Trophoblast cell (in vitro differentiated cells and primary cell): ENCODE results near the gene SKA2. TPM values are rescaled to one million over a fixed set of nuclear protein-coding genes. Genes with fewer than 3 reads are reported as not detected.
A peak's percentile ranks its signal among the peaks of the same experiment; 100 is the strongest.

Experiments used
- DNase-seq, 2 donors: peaks; one replicate each; pipeline ENCODE4 v3.0.0-alpha.2; 2016
- H2AFZ ChIP-seq: 2 replicates; pipeline ENCODE4 v1.6.1; 2013; ENCODE audit warnings: low read length, moderate library complexity, mild to moderate bottlenecking; ENCODE audit not compliant: insufficient read depth, poor library complexity
- H2AK5ac ChIP-seq: 2 replicates; pipeline ENCODE4 v1.6.1; 2013; ENCODE audit warnings: mild to moderate bottlenecking, low read length
- H2BK120ac ChIP-seq: 2 replicates; pipeline ENCODE4 v1.6.1; 2013; ENCODE audit warnings: low read length, mild to moderate bottlenecking, moderate library complexity; ENCODE audit not compliant: insufficient read depth, poor library complexity
- H2BK12ac ChIP-seq: 2 replicates; pipeline ENCODE4 v1.6.1; 2013; ENCODE audit warnings: mild to moderate bottlenecking, low read length, moderate library complexity
- H2BK5ac ChIP-seq: 2 replicates; pipeline ENCODE4 v1.6.1; 2013; ENCODE audit warnings: low read length, low read depth, moderate library complexity, mild to moderate bottlenecking; ENCODE audit not compliant: poor library complexity
- H3K14ac ChIP-seq: 2 replicates; pipeline ENCODE4 v1.6.1; 2013; ENCODE audit warnings: mild to moderate bottlenecking, low read length
- H3K18ac ChIP-seq: 2 replicates; pipeline ENCODE4 v1.6.1; 2013; ENCODE audit warnings: mild to moderate bottlenecking, low read length
- H3K23ac ChIP-seq: 2 replicates; pipeline ENCODE4 v1.6.1; 2013; ENCODE audit warnings: low read length
- H3K27ac ChIP-seq: 2 replicates; pipeline ENCODE4 v1.5.1; 2013; ENCODE audit warnings: low read depth, mild to moderate bottlenecking, inconsistent platforms, low read length, moderate library complexity
- H3K27me3 ChIP-seq: 2 replicates; pipeline ENCODE4 v1.6.1; 2013; ENCODE audit warnings: inconsistent platforms, mild to moderate bottlenecking, low read length, moderate library complexity; ENCODE audit not compliant: insufficient read depth
- H3K36me3 ChIP-seq, 2 experiments: 1 replicate in 1 of 2; 2 replicates in 1 of 2; pipeline ENCODE4 v1.6.1; 2013; ENCODE audit warnings: low read length in 2 of 2, mild to moderate bottlenecking in 2 of 2, moderate library complexity in 1 of 2; ENCODE audit not compliant: insufficient read depth in 2 of 2, control insufficient read depth in 1 of 2
- H3K4ac ChIP-seq: 2 replicates; pipeline ENCODE4 v1.6.1; 2013; ENCODE audit warnings: low read depth, mild to moderate bottlenecking, low read length, moderate library complexity
- H3K4me1 ChIP-seq, 2 experiments: 1 replicate in 1 of 2; 2 replicates in 1 of 2; pipeline ENCODE4 v1.6.1; 2013; ENCODE audit warnings: low read length in 2 of 2, mild to moderate bottlenecking in 2 of 2, moderate library complexity in 1 of 2; ENCODE audit not compliant: insufficient read depth in 2 of 2, control insufficient read depth in 1 of 2
- H3K4me2 ChIP-seq: 2 replicates; pipeline ENCODE4 v1.6.1; 2013; ENCODE audit warnings: inconsistent platforms, mild to moderate bottlenecking, low read length, moderate library complexity
- H3K4me3 ChIP-seq: 2 replicates; pipeline ENCODE4 v1.5.1; 2013; ENCODE audit warnings: mild to moderate bottlenecking, low read depth, low read length, inconsistent platforms
- H3K79me1 ChIP-seq: one replicate; pipeline ENCODE4 v1.6.1; 2013; ENCODE audit warnings: low read length
- H3K79me2 ChIP-seq: 2 replicates; pipeline ENCODE4 v1.6.1; 2013; ENCODE audit warnings: low read length, mild to moderate bottlenecking; ENCODE audit not compliant: control insufficient read depth, insufficient read depth, poor library complexity
- H3K9ac ChIP-seq: 2 replicates; pipeline ENCODE4 v1.6.1; 2013; ENCODE audit warnings: mild to moderate bottlenecking, low read length
- H3K9me3 ChIP-seq: 2 replicates; pipeline ENCODE4 v1.6.1; 2013; ENCODE audit warnings: low read depth, mild to moderate bottlenecking, control low read depth, inconsistent platforms, low read length; ENCODE audit not compliant: insufficient read depth
- H4K12ac ChIP-seq: 2 replicates; pipeline ENCODE4 v1.6.1; 2013; ENCODE audit warnings: low read depth, mild to moderate bottlenecking, low read length, moderate library complexity
- H4K8ac ChIP-seq: 2 replicates; pipeline ENCODE4 v1.6.1; 2013; ENCODE audit warnings: low read depth, mild to moderate bottlenecking, low read length, moderate library complexity
- H4K91ac ChIP-seq: one replicate; pipeline ENCODE4 v1.6.1; 2013; ENCODE audit warnings: low read depth, mild to moderate bottlenecking, low read length, moderate library complexity
- WGBS: extraction: QIAGEN DNeasy Blood & Tissue Kit; methylation state at CpG from one replicate; pipeline ENCODE4 v1.1.7; 2013; ENCODE audit warnings: missing lambda C conversion rate; ENCODE audit not compliant: insufficient read length, insufficient coverage; ENCODE audit errors: extremely low coverage; 5-methylcytosine and 5-hydroxymethylcytosine counted together
- polyA plus RNA-seq: library from polyadenylated mRNA; stranded (reverse); fragments of 200-250 nt; gene quantifications from 2 replicates; pipeline ENCODE4 v1.2.3, GENCODE V29; 2013

The SKA2 gene
- polyA plus RNA-seq, result 172 and 189 TPM in 2 replicates

GRCh38 chr17:59154721-59155438 is at the start of gene SKA2:
SKA2 (minus strand) TSS chr17:59155186; CDS start chr17:59155163, 23 bp downstream.
- Histone ChIP-seq H4K12ac (peak within 1 kb of the TSS; percentile 94), H3K79me2 (peaks cover 21% of the 10 kb centered on the region), H3K4ac (peak within 1 kb of the TSS; percentile 98), H2BK12ac (peak within 1 kb of the TSS; percentile 61), H3K9me3 (no peaks in the 10 kb centered on the region), H3K18ac (peak within 1 kb of the TSS; percentile 72), H2AK5ac (peak within 1 kb of the TSS; percentile 79), H3K36me3 (peaks cover 2% of the 10 kb centered on the region in 2 experiments), H2BK120ac (peak within 1 kb of the TSS; percentile 94), H3K9ac (peak within 1 kb of the TSS; percentile 92), H4K8ac (peak within 1 kb of the TSS; percentile 97), H3K4me1 (peaks cover 2 to 5% of the 10 kb centered on the region in 2 experiments), H4K91ac (peak within 1 kb of the TSS; percentile 92), H2AFZ (peak within 1 kb of the TSS; percentile 96), H3K23ac (no peak within 1 kb of the TSS), H3K4me3 (peak within 1 kb of the TSS; percentile 85), H3K14ac (peak within 1 kb of the TSS; percentile 98), H3K4me2 (peak within 1 kb of the TSS; percentile 79), H3K27ac (peak within 1 kb of the TSS; percentile 99), H2BK5ac (peak within 1 kb of the TSS; percentile 97), H3K79me1 (peaks cover 12% of the 10 kb centered on the region), H3K27me3 (no peaks in the 10 kb centered on the region)
- no CpG with 5 or more reads among the region's 39 CpGs for WGBS
- peak; percentile 84 to 91 for DNase-seq

GRCh38 chr17:59202320-59202719 is 47.3 kb upstream of the SKA2 start:
- H2AFZ ChIP-seq, result no peak overlapping the region
- no peaks in the 10 kb centered on the region for H3K79me2 ChIP-seq
- H3K27me3 ChIP-seq, result no peaks in the 10 kb centered on the region
- no peaks in the 10 kb centered on the region for H3K4me1 ChIP-seq
- H3K14ac ChIP-seq, result no peak overlapping the region
- WGBS, result no CpG with 5 or more reads among the region's 1 CpG
- no peak overlapping the region for H4K8ac ChIP-seq
- no peak for DNase-seq
- H2BK12ac ChIP-seq, result no peak overlapping the region
- H3K9ac ChIP-seq, result no peak overlapping the region
- H3K4ac ChIP-seq, result no peak overlapping the region
- no peak overlapping the region for H3K4me2 ChIP-seq
- H2AK5ac ChIP-seq, result no peak overlapping the region
- no peak overlapping the region for H3K18ac ChIP-seq
- no peak overlapping the region for H3K27ac ChIP-seq
- peaks cover 27 to 28% of the 10 kb centered on the region in 2 experiments for H3K36me3 ChIP-seq
- H4K12ac ChIP-seq, result no peak overlapping the region
- H3K4me3 ChIP-seq, result no peak overlapping the region
- H2BK120ac ChIP-seq, result no peak overlapping the region
- no peaks in the 10 kb centered on the region for H3K79me1 ChIP-seq
- no peak overlapping the region for H2BK5ac ChIP-seq
- no peak overlapping the region for H3K23ac ChIP-seq
- no peaks in the 10 kb centered on the region for H3K9me3 ChIP-seq
- H4K91ac ChIP-seq, result no peak overlapping the region

- H2AFZ ChIP-seq, result no peak overlapping the region
- H4K91ac ChIP-seq, result no peak overlapping the region
- no peak overlapping the region for H4K8ac ChIP-seq
- H3K27me3 ChIP-seq, result no peaks in the 10 kb centered on the region
- H2AK5ac ChIP-seq, result no peak overlapping the region
- no peak overlapping the region for H2BK5ac ChIP-seq
- H3K4me2 ChIP-seq, result no peak overlapping the region
- H3K18ac ChIP-seq, result no peak overlapping the region
- no CpG with 5 or more reads among the region's 4 CpGs for WGBS
- H3K79me1 ChIP-seq, result no peaks in the 10 kb centered on the region
- no peak overlapping the region for H3K9ac ChIP-seq
- H3K9me3 ChIP-seq, result no peaks in the 10 kb centered on the region
- H3K4ac ChIP-seq, result no peak overlapping the region
- H4K12ac ChIP-seq, result no peak overlapping the region
- no peaks in the 10 kb centered on the region for H3K79me2 ChIP-seq
- H2BK120ac ChIP-seq, result no peak overlapping the region
- H3K4me1 ChIP-seq, result no peaks in the 10 kb centered on the region
- no peak overlapping the region for H2BK12ac ChIP-seq
- DNase-seq, result peak in 1 of 2 donors; percentile 6
- no peak overlapping the region for H3K4me3 ChIP-seq
- H3K36me3 ChIP-seq, result peaks cover 30 to 34% of the 10 kb centered on the region in 2 experiments
- no peak overlapping the region for H3K27ac ChIP-seq
- no peak overlapping the region for H3K14ac ChIP-seq
- H3K23ac ChIP-seq, result no peak overlapping the region
Measured at GRCh38 chr17:59199398-59199797, 44.4 kb upstream of the SKA2 start.

DNA sequence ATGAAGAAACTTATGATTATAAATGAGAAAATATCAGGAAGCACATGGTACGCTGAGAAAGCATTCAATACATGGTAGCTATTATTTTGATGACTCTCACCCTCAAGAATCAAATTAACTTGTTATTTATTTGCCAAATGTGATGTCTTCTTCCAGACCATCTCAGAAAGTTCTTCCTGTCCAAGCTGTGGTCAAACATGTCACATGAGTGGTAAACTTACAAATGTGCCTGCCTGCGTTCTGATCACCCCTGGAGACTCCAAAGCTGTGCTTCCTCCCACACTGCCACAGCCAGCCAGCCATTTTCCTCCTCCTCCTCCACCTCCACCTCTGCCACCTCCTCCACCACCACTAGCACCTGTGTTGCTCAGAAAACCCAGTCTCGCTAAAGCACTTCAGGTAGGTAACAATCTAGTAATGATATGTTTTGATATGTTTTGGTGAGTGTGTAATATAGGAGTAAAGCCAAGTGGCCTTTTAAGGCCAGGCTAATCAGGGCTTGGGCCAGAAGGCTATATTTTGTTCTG is 38.4 kb upstream of the SKA2 start:
- no peak for DNase-seq
- Histone ChIP-seq H3K27ac (no peak overlapping the region), H3K23ac (no peak overlapping the region), H3K79me1 (no peaks in the 10 kb centered on the region), H3K36me3 (peaks cover 23 to 26% of the 10 kb centered on the region in 2 experiments), H4K8ac (no peak overlapping the region), H2AFZ (no peak overlapping the region), H3K9me3 (no peaks in the 10 kb centered on the region), H3K79me2 (no peaks in the 10 kb centered on the region), H3K4me1 (no peaks in the 10 kb centered on the region), H2BK5ac (no peak overlapping the region), H4K12ac (no peak overlapping the region), H3K27me3 (no peaks in the 10 kb centered on the region), H3K18ac (no peak overlapping the region), H3K14ac (no peak overlapping the region), H2BK12ac (no peak overlapping the region), H4K91ac (no peak overlapping the region), H3K4ac (no peak overlapping the region), H3K4me2 (no peak overlapping the region), H2BK120ac (no peak overlapping the region), H3K9ac (no peak overlapping the region), H2AK5ac (no peak overlapping the region), H3K4me3 (no peak overlapping the region)
- WGBS, result no CpG with 5 or more reads among the region's 3 CpGs
